ENCODE results near the gene ADTRP.
A peak's percentile ranks its signal among the peaks of the same experiment; 100 is the strongest.
"Not testable (repeated sequence)": the region's sequence is repeated elsewhere in the genome, so short reads cannot be mapped to it uniquely, and the experiment has no call there.

ADTRP gene

GRCh38 chr6:11802886-11803590 is 24.4 kb upstream of the ADTRP start:
- DNase-seq, result no peak

GRCh38 chr6:11800531-11800930 is 21.9 kb upstream of the ADTRP start:
- not testable (repeated sequence) for DNase-seq

GRCh38 chr6:11798538-11798937 is 19.9 kb upstream of the ADTRP start:
- no peak for DNase-seq

- DNase-seq, result no peak
These were observed 19.5 kb upstream of the ADTRP start for GRCh38 chr6:11798096-11798495.

- DNase-seq, result no peak
These were observed 18.2 kb upstream of the ADTRP start for GRCh38 chr6:11796829-11797228.

- DNase-seq, result no peak
These were observed 16.8 kb upstream of the ADTRP start for GRCh38 chr6:11795403-11795802.

GRCh38 chr6:11793277-11793676 is 14.7 kb upstream of the ADTRP start:
- no peak for DNase-seq

- no peak for DNase-seq
These were observed 12.9 kb upstream of the ADTRP start for GRCh38 chr6:11791354-11792107.

GRCh38 chr6:11789744-11790143 is 11.1 kb upstream of the ADTRP start:
- DNase-seq, result no peak

GRCh38 chr6:11788043-11788442 is 9.4 kb upstream of the ADTRP start:
- DNase-seq, result no peak

GRCh38 chr6:11785774-11786579 is 7.4 kb upstream of the ADTRP start:
- peak; percentile 28 for DNase-seq

GRCh38 chr6:11785415-11785773 is 6.8 kb upstream of the ADTRP start:
- no peak for DNase-seq

GRCh38 chr6:11784341-11784740 is 5.7 kb upstream of the ADTRP start:
- no peak for DNase-seq

GRCh38 chr6:11783524-11784064 is 5.0 kb upstream of the ADTRP start:
- DNase-seq, result no peak

- no peak for DNase-seq
These were observed 3.9 kb upstream of the ADTRP start for GRCh38 chr6:11782524-11782923.

GRCh38 chr6:11780097-11780428 is 1.5 kb upstream of the ADTRP start:
- no peak for DNase-seq

GRCh38 chr6:11779329-11780096 is 910 bp upstream of the ADTRP start:
- DNase-seq, result no peak

- DNase-seq, result no peak
These were observed 567 bp downstream of the ADTRP start for GRCh38 chr6:11778036-11778435.

- no peak for DNase-seq
These were observed 2.7 kb downstream of the ADTRP start for GRCh38 chr6:11775791-11776409.

GRCh38 chr6:11774426-11774825 is 4.2 kb downstream of the ADTRP start:
- no peak for DNase-seq

GRCh38 chr6:11773581-11773980 is 5.0 kb downstream of the ADTRP start:
- DNase-seq, result no peak

GRCh38 chr6:11773013-11773412 is 5.6 kb downstream of the ADTRP start:
- DNase-seq, result no peak

Data from activated T-cell treated with anti-CD3 and anti-CD28 coated beads, Interleukin-2, amount 50 U/mL, for 1 hour (primary cell).